RCC 7860 (cell line): ENCODE data around the gene ARID5B.

Experiments
- DNase-seq: peaks from one replicate; pipeline ENCODE4 v3.0.0-alpha.2; 2015; ENCODE audit warnings: low spot score
- FAIRE-seq: peaks from 2 replicates; lab custom pipeline; 2012; peaks lifted over from hg19 to GRCh38; lab: Jason Lieb, UNC

Gene ARID5B

DNA sequence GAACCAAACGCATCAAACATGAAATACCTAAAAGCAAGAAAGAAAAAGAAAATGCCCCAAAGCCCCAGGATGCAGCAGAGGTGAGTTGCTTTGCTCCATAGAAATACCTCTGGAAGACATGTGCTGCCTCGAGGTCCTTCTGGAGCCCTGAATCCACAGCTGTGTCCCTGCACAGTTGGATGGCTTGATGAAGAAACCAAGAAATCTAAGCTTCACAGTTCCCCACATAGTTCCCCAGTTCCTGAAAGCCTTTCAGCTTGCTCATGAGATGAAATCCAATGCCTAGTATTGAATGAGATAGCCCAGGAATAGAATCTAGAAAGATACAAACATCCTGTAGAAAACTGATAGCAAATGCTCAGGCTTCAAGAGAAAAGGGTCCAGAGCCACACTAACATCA is 184.3 kb downstream of the ARID5B start:
- FAIRE-seq (no peak), DNase-seq (no peak)

GRCh38 chr10:62087329-62087728 is 185.8 kb downstream of the ARID5B start:
- FAIRE-seq (no peak), DNase-seq (no peak)

DNA sequence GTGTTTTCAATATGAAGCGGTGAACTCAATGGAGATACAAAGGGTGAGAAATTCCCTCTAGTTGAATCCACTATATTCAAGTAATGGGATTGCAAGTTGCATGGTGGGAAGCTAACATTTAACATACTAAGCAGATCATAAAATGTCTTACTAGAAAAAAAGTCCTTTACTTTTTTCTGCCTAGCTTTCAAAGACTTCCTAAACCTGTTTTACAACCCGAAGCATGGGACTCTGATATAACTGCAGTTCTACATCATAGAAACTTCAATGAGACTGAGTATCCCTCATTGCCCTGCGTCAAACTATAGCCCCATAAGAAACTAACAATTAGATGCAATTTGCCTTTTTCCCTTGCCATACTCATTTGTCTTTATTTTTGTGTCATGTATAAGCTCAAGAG is 187.3 kb downstream of the ARID5B start:
- no peak for DNase-seq
- no peak for FAIRE-seq

GRCh38 chr10:62092301-62093030 is 191.0 kb downstream of the ARID5B start:
- FAIRE-seq = no peak
- no peak for DNase-seq

- peak; percentile 74 for FAIRE-seq
- peak; percentile 79 for DNase-seq
Measured at GRCh38 chr10:62093863-62094291, 192.4 kb downstream of the ARID5B start.

GRCh38 chr10:62095181-62096122 is 194.0 kb downstream of the ARID5B start:
- peak; percentile 16 for DNase-seq
- no peak for FAIRE-seq

DNA sequence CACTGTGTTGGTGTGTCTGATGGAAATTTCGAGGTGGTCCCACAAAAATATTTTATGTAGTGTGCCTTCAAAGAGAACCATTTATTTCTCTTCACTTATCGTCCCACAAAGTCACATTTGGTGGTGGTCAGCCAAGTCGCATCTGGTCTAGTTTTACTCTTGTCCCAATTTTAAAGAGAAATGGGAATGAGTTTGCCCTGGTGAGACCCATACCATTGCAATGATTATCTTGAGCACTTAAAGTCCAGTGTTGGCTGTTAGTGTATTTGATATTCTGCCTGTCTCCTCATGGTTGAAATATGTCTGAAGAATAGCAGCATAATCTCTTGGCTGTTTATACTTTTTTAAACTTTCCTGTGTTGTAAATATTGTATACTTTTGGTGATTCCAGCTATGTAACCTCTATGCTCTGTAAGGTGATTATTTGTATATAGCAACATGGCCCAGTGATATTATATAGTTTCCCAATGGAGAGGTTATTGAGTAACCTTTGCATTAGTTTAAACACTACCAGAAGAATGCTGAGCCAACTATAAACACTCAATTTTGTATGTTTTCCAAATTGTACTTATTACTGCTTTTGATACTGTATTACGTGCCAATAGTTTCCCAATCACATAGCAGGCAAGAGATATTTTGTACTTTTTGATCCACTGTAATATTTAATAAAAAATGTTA is 194.9 kb downstream of the ARID5B start:
- no peak for FAIRE-seq
- no peak for DNase-seq

DNA sequence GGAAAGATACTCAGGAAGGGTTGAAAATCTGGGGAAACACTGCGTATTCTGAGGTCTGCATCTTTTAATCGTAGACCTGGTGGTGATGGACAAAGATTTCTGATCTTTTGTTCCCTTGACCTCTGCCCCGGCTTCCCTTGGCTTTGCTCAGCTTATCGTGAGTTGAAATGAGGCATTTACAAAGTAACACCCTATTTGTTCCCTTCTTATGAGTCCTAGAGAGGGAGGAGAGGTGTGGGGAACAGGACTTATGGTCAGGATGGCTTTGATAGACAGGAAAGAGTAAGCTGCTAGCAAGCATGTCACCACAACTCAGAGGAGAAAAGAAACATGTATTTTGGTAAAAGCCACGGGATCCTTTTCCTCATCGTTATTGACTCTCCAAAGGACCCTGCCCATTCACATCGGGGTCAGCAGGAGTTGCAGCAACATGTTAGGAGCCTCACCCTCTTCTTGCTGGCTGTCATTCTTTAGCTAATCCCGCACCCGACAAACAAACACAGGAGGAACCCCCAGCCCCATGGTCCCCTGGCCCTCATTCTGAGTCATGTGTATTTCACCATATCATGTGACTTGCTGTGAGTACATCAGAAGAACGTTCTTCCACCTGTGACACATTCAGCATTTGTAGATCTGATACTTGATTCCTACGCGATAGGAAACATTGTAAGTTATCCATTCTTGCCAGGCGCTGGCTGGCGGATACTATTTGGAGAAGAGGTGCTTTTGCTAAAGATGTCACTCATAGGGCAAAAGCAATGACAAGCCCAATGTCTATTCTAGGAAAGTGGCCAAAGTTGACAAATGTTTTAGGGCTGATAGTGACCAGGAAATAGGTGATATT is 197.0 kb downstream of the ARID5B start:
- DNase-seq (no peak), FAIRE-seq (no peak)

- FAIRE-seq (no peak), DNase-seq (no peak)
Measured at GRCh38 chr10:62099299-62099698, 197.8 kb downstream of the ARID5B start.

- DNase-seq (no peak), FAIRE-seq (no peak)
Measured at GRCh38 chr10:62103857-62104256, 202.4 kb downstream of the ARID5B start.

GRCh38 chr10:62106929-62107519 is 205.5 kb downstream of the ARID5B start:
- FAIRE-seq (no peak), DNase-seq (no peak)

- FAIRE-seq = no peak
- no peak for DNase-seq
Measured at GRCh38 chr10:62108759-62109586, 207.5 kb downstream of the ARID5B start.

- no peak for DNase-seq
- FAIRE-seq = no peak
Measured at GRCh38 chr10:62109587-62110293, 208.2 kb downstream of the ARID5B start.

DNA sequence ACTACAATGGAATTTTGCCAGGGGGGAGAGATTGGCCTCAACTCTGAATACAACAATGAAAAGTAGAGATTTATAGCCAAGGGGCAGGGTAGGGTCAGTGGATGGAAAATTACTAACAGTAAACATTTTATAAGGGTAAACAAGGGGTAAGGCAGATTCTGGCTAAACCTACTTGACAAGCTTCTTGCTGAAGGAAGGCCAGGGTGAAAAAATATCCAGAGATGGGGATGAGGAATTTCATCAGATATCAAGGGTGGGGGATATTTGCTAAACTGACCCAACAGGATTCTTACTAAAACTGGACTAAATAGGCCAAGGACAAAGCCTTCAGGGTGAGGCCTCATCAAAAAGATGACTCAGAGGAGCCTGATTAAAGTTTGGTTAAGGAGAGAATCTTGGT is 210.8 kb downstream of the ARID5B start:
- FAIRE-seq (no peak), DNase-seq (no peak)

DNA sequence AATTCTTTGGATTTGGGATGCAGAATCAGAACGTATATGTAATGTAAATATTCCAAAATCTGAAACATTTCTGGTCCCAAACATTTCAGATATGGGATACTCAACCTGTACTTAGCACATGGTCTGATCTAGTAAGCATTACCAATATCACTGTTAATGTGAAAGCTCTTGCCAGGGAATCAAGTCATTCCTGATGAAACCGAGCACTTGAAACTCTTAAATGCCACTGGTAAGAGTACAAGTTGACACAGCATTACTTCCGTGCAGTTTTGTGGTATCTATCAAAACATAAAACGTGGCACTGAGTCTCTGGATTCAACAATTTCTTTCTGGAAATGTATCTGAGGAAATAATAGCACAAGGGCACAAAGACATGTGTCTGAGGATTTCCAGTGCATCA is 211.5 kb downstream of the ARID5B start:
- DNase-seq (no peak), FAIRE-seq (no peak)

DNA sequence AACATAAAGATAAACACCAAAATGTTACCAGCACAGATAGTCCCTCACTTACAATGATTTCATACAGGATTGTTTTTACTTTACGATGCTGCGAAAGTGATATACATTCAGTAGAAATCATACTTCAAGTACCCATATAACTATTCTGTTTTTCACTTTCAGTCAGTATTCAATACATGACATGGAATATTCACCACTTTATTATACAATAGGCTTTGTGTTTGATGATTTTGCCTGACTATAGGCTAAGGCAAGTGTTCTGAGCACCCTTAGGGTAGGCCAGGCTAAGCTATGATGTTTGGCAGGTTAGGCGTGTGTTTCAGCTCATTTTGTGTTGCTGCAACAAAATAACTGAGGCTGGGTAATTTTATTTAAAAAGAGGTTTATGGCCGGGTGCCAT is 212.2 kb downstream of the ARID5B start:
- FAIRE-seq (no peak), DNase-seq (no peak)

DNA sequence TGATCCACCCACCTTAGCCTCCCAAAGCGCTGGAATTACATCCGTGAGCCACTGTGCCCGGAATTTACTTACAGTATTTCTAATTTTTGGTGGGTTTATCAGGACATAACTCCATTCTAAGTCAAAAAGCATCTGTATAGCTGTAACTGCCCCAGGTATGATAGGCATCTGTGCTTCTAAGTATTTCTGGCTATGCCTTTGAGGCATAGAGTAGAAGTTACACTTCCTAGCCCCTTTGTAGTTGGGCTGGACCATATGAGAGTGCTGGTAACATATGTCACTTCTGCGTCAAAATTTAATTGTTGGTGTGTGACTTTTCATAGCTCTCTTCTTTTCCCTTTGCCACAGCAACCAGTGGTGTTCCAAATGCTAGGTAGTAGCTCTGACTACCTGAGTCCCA is 213.8 kb downstream of the ARID5B start:
- DNase-seq (no peak), FAIRE-seq (no peak)

DNA sequence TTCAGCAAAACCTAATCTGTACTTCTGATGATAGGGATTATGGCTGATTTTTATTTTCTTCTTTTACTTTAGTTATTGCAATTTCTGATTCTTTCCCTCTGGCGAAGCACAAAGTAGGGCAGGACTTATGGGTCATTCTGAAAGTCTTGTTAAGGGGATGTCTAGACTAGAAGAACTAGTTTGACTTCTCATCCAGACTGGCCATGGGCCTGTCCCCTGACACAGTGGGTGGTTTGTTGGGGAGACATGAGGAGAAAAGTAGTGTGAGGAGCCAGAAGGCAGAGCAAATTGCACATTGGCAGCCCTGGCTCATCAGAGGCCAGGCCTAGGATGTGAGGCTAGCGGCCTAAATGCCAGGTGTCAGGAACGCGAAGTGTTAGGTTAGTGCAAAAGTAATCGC is 214.3 kb downstream of the ARID5B start:
- FAIRE-seq (no peak), DNase-seq (no peak)

DNA sequence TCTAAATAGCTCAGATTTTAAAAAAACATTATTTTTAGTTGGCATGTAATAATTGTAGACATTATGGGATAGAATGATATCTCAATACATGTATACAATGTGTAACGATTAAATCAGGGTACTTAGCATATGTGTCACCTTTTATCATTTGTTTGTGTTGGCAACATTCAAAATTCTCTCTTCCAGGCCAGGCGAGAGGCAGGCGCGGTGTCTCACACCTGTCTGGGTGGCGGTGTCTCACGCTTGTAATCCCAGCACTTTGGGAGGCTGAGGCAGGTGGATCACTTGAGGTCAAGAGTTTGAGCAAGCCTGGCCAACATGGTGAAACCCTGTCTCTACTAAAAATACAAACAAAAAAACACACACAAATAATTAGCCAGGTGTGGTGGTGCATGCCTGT is 215.4 kb downstream of the ARID5B start:
- no peak for FAIRE-seq
- no peak for DNase-seq
